ENCODE data around the gene SDK1.

DNA sequence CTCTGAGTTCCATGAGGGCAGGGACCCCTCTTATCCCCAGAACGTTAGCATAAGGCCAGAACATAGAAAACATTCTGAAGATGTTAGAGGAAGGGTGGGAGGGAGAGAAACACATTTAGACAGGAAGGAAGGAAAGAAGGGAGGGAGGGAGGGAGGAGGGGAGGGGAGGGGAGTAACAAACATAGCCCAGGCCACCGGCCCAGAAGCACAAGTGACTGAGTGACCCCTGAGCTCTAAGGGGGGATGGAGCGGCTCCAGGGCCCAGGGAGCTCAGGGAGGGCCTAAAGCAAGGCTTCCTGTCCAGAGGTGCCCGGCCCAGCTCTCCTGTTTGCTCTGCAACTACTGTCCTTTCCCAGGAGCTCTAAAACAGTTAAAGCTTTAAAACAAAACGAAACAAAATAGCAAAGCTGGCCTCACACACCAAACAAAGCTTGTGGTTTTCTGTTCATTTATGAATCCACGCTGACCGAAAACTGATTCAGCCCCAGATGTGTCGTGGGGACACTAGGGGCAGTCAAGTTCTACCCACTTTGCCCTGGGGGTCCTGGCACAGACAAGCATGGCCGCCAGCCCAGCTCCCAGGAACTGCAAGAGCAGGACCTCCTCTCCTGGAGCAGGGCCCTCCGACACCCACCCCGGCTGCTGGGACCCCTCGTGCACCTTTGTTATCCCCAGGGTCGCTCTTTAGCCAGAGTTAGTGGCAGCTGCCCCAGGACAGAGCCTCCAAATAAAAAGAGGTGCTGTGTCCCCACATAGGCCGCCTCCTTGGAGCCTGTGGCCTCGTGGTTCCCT, 884.9 kb downstream of the SDK1 start:
- TF ChIP-seq, protein P1, sequence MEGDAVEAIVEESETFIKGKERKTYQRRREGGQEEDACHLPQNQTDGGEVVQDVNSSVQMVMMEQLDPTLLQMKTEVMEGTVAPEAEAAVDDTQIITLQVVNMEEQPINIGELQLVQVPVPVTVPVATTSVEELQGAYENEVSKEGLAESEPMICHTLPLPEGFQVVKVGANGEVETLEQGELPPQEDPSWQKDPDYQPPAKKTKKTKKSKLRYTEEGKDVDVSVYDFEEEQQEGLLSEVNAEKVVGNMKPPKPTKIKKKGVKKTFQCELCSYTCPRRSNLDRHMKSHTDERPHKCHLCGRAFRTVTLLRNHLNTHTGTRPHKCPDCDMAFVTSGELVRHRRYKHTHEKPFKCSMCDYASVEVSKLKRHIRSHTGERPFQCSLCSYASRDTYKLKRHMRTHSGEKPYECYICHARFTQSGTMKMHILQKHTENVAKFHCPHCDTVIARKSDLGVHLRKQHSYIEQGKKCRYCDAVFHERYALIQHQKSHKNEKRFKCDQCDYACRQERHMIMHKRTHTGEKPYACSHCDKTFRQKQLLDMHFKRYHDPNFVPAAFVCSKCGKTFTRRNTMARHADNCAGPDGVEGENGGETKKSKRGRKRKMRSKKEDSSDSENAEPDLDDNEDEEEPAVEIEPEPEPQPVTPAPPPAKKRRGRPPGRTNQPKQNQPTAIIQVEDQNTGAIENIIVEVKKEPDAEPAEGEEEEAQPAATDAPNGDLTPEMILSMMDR (IDR thresholded peaks at IDR 0.05; ENCODE audit: low read depth, low read length) = peak; percentile 3
- TF ChIP-seq POLR2A (IDR thresholded peaks at IDR 0.05; ENCODE audit: extremely low read depth, insufficient read length) = no peak

Measured in NB4 (cell line).